PFSK-1 (cell line): ENCODE data around the gene ITM2B.

Experiments used
- FOXP2 ChIP-seq: optimal IDR thresholded peaks from 2 replicates; pipeline ENCODE3; 2011; ENCODE audit warnings: borderline replicate concordance, control low read depth, inconsistent platforms; ENCODE audit not compliant: insufficient read depth; ENCODE audit errors: extremely low read length, extremely low read depth
- POLR2AphosphoS5 ChIP-seq: IDR thresholded peaks from 2 replicates; pipeline ENCODE4 v1.6.1; 2012; ENCODE audit warnings: low read depth, mild to moderate bottlenecking, control low read depth, low read length, moderate library complexity
- REST ChIP-seq, 2 experiments: IDR thresholded peaks; 2 replicates each; pipeline versions ENCODE4 v1.6.1 to v1.8.0; 2011 to 2012; ENCODE audit warnings: low read depth in 2 of 2, low read length in 2 of 2, control low read depth in 1 of 2, inconsistent platforms in 1 of 2, mild to moderate bottlenecking in 1 of 2, moderate library complexity in 1 of 2; ENCODE audit not compliant: insufficient read depth in 1 of 2
- SIN3A ChIP-seq: IDR thresholded peaks from 2 replicates; pipeline ENCODE4 v1.6.1; 2012; ENCODE audit warnings: mild to moderate bottlenecking, low read length, moderate library complexity, borderline replicate concordance; ENCODE audit not compliant: insufficient read depth
- TAF1 ChIP-seq: IDR thresholded peaks from 2 replicates; pipeline ENCODE4 v1.6.1; 2012; ENCODE audit warnings: low read length, control low read depth, borderline replicate concordance; ENCODE audit not compliant: insufficient read depth

The ITM2B gene

GRCh38 chr13:48188601-48189000 is 44.4 kb upstream of the ITM2B start:
- TF ChIP-seq REST (IDR thresholded peaks at IDR 0.05; ENCODE audit: insufficient read depth in 1 of 2, low read depth in 2 of 2, low read length in 2 of 2) (no peak), SIN3A (no peak), POLR2AphosphoS5 (no peak), FOXP2 (no peak), TAF1 (no peak)

- no peak for TF ChIP-seq REST (IDR thresholded peaks at IDR 0.05; ENCODE audit: insufficient read depth in 1 of 2, low read depth in 2 of 2, low read length in 2 of 2)
Observed at GRCh38 chr13:48189171-48189570, 43.8 kb upstream of the ITM2B start.

- TF ChIP-seq TAF1 = no peak
- TF ChIP-seq REST (IDR thresholded peaks at IDR 0.05; ENCODE audit: insufficient read depth in 1 of 2, low read depth in 2 of 2, low read length in 2 of 2) = no peak
- no peak for TF ChIP-seq POLR2AphosphoS5
- no peak for TF ChIP-seq SIN3A
Observed at GRCh38 chr13:48192411-48192935, 40.5 kb upstream of the ITM2B start.

GRCh38 chr13:48194379-48194754 is 38.6 kb upstream of the ITM2B start:
- TF ChIP-seq POLR2AphosphoS5 = no peak
- TF ChIP-seq SIN3A = no peak
- TF ChIP-seq FOXP2 = no peak
- no peak for TF ChIP-seq TAF1
- TF ChIP-seq REST (IDR thresholded peaks at IDR 0.05; ENCODE audit: insufficient read depth in 1 of 2, low read depth in 2 of 2, low read length in 2 of 2) = no peak

- TF ChIP-seq SIN3A = no peak
- no peak for TF ChIP-seq POLR2AphosphoS5
Observed at GRCh38 chr13:48199404-48199946, 33.5 kb upstream of the ITM2B start.
